Measurements from ENCODE around the gene BSDC1. TPM values are rescaled to one million over a fixed set of nuclear protein-coding genes. Genes with fewer than 3 reads are reported as not detected.

The BSDC1 gene
- total and polyA plus RNA-seq, 2 of the 13 experiments (the other 11 are each of a cell fraction or from before 2014, with no cell fraction given) = 40.3 to 64.2 TPM

DNA sequence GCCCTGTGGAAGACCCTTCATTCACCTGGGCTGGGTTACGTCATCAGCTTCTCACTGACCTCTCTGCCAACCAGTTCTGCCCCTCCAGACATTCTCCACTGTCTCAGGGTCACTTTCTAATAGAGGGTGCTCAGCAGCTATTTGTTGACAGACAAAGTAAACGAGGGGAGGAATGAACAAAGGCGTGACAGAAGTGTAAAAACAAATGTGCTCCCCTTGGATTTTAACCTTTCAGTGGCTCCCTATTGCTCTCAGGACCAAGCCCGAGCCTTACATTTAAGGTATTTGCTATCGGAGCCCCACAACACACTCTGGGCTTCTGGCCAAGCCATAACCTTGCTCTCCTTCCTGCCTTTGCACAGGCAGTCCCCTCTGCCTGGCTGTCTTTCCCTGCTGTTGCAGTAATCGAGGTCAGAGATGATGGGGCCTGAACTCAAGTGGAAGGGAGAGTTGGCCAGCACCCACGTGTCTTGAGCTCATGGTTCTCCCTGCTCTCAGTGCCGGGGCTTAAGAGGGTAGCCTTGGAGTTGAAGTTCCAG lies 48.9 kb downstream of the BSDC1 start:
- no TSS peak for BruUV-seq (replicated peaks)
- peaks cover 82% of the 10 kb centered on the region for H3K4me1 ChIP-seq (ENCODE audit: insufficient read depth, low read length)
- H3K4me2 ChIP-seq (ENCODE audit: low read depth, low read length) = peak overlapping the region; percentile 71
- intact Hi-C loops (cut with micrococcal nuclease; ENCODE audit: unreplicated experiment) = no loop called here
- in situ Hi-C loops (cut with HindIII; ENCODE audit: extremely low pct_ligation_motif_present, low pct_unique_long_range_greater_than_20kb) = no loop called here
- FAIRE-seq = peak; percentile 90
- H3K27ac ChIP-seq (ENCODE audit: extremely low read length, insufficient read depth, low read length) = peak overlapping the region; percentile 59
- 0% methylated on average over 8 of the region's 8 CpGs for WGBS (ENCODE audit: low lambda C conversion rate)
- peak overlapping the region in 1 of 3 experiments; percentile 50; a peak in 2 of 6 replicates for H3K4me3 ChIP-seq (replicated peaks in 1 of 3; ENCODE audit: insufficient read depth in 1 of 3, low read depth in 2 of 3, low read length in 3 of 3)
- peak overlapping the region; percentile 64 for H2AFZ ChIP-seq (ENCODE audit: low read length)
- peak overlapping the region; percentile 27; the same call in 1 of the 2 replicates for H3K9ac ChIP-seq (ENCODE audit: insufficient read depth, low read depth, low read length)
- no peaks in the 10 kb centered on the region for H3K36me3 ChIP-seq (replicated peaks in 1 of 2; ENCODE audit: control insufficient read depth in 1 of 2, insufficient read depth in 2 of 2, low read length in 2 of 2)
- DNase-seq (ENCODE audit: low spot score) = peak; percentile 75
- ChIA-PET CTCF (ENCODE audit: low intra/inter-chr PET ratio, low total read pairs) (no interaction called here), POLR2A (interaction anchor here (1.1 to 10.1 kb wide), 11 partner anchors 8 to 95 kb away, joined by 3 to 222 read pairs (median 5); partner anchors contain the start of genes BSDC1, HDAC1, LCK and MARCKSL1)
- H3K79me2 ChIP-seq (ENCODE audit: insufficient read depth, low read length) = no peaks in the 10 kb centered on the region
- ATAC-seq = peak; percentile 72
- H3K9me3 ChIP-seq (ENCODE audit: low read length) = no peaks in the 10 kb centered on the region
- H4K20me1 ChIP-seq (ENCODE audit: insufficient read depth, low read length) = no peaks in the 10 kb centered on the region
- no peaks in the 10 kb centered on the region for H3K27me3 ChIP-seq (ENCODE audit: control insufficient read depth in 1 of 2, insufficient read depth in 2 of 2, low read length in 2 of 2)
- TF ChIP-seq ZNF883 (CRISPR knock-in tag; IDR thresholded peaks at IDR 0.05; ENCODE audit: not compliant biosample characterization) (no peak), TAF15 (IDR thresholded peaks at IDR 0.05; ENCODE audit: low read depth, low read length, poor library complexity, severe bottlenecking) (no peak), ZNF136 (CRISPR knock-in tag; IDR thresholded peaks at IDR 0.05; ENCODE audit: low read depth) (no peak), PCBP1 (IDR thresholded peaks at IDR 0.05; ENCODE audit: borderline replicate concordance, low read depth, low read length) (no peak), ZNF510 (CRISPR knock-in tag; IDR thresholded peaks at IDR 0.05; ENCODE audit: low read depth) (no peak), GATAD1 (CRISPR knock-in tag; IDR thresholded peaks at IDR 0.05) (no peak), POLR2AphosphoS5 (IDR thresholded peaks at IDR 0.05; ENCODE audit: low read depth, low read length) (no peak), JDP2 (CRISPR knock-in tag; IDR thresholded peaks at IDR 0.05; ENCODE audit: borderline replicate concordance) (no peak), ZNF567 (CRISPR knock-in tag; IDR thresholded peaks at IDR 0.05; ENCODE audit: borderline replicate concordance) (no peak), ZNF782 (CRISPR knock-in tag; IDR thresholded peaks at IDR 0.05; ENCODE audit: borderline replicate concordance) (no peak), HMG20A (CRISPR knock-in tag; IDR thresholded peaks at IDR 0.05; ENCODE audit: borderline replicate concordance) (no peak), MXD4 (CRISPR knock-in tag; IDR thresholded peaks at IDR 0.05) (no peak), GFI1 (CRISPR knock-in tag; IDR thresholded peaks at IDR 0.05; ENCODE audit: borderline replicate concordance) (no peak), TCF7 (IDR thresholded peaks at IDR 0.05; ENCODE audit: low read depth) (no peak; the same call in 1 of the 2 replicates), ZNF749 (CRISPR knock-in tag; IDR thresholded peaks at IDR 0.05; ENCODE audit: borderline replicate concordance) (no peak), RELA (CRISPR knock-in tag; IDR thresholded peaks at IDR 0.05) (no peak), ZNF431 (CRISPR knock-in tag; IDR thresholded peaks at IDR 0.05; ENCODE audit: borderline replicate concordance, low read depth) (peak; percentile 78; the same call in 1 of the 2 replicates), TEAD3 (CRISPR knock-in tag; optimal IDR thresholded peaks at IDR 0.05; ENCODE audit: borderline replicate concordance) (peak; percentile 62), MIXL1 (CRISPR knock-in tag; IDR thresholded peaks at IDR 0.05) (no peak), PHF8 (CRISPR knock-in tag; IDR thresholded peaks at IDR 0.05) (no peak), RAD21 (CRISPR knock-in tag; IDR thresholded peaks at IDR 0.05) (no peak)
- TF ChIP-seq, protein P1, sequence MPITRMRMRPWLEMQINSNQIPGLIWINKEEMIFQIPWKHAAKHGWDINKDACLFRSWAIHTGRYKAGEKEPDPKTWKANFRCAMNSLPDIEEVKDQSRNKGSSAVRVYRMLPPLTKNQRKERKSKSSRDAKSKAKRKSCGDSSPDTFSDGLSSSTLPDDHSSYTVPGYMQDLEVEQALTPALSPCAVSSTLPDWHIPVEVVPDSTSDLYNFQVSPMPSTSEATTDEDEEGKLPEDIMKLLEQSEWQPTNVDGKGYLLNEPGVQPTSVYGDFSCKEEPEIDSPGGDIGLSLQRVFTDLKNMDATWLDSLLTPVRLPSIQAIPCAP (CRISPR knock-in tag; IDR thresholded peaks at IDR 0.05; ENCODE audit: low read depth) = no peak
- TF ChIP-seq, protein P2, sequence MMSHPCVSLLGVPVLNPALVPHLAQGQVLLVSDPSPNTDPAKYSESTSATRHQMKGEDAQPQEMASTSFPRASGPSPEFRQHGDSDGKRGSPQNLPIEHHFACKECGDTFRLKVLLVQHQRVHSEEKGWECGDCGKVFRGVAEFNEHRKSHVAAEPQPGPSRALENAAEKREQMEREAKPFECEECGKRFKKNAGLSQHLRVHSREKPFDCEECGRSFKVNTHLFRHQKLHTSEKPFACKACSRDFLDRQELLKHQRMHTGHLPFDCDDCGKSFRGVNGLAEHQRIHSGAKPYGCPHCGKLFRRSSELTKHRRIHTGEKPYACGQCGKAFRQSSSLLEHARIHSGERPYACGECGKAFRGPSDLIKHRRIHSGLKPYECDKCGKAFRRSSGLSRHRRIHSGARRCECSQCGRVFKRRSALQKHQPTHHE (CRISPR knock-in tag; IDR thresholded peaks at IDR 0.05; ENCODE audit: borderline replicate concordance) = no peak
- TF ChIP-seq, protein P3, sequence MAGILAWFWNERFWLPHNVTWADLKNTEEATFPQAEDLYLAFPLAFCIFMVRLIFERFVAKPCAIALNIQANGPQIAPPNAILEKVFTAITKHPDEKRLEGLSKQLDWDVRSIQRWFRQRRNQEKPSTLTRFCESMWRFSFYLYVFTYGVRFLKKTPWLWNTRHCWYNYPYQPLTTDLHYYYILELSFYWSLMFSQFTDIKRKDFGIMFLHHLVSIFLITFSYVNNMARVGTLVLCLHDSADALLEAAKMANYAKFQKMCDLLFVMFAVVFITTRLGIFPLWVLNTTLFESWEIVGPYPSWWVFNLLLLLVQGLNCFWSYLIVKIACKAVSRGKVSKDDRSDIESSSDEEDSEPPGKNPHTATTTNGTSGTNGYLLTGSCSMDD (CRISPR knock-in tag; IDR thresholded peaks at IDR 0.05) = no peak

Data from HepG2 (cell line).